ENCODE data around the gene XKR8. TPM values are rescaled to one million over a fixed set of nuclear protein-coding genes. Genes with fewer than 3 reads are reported as not detected.

Gene XKR8
- total RNA-seq, 1 donor from 2014 or later: 15.6 TPM

DNA sequence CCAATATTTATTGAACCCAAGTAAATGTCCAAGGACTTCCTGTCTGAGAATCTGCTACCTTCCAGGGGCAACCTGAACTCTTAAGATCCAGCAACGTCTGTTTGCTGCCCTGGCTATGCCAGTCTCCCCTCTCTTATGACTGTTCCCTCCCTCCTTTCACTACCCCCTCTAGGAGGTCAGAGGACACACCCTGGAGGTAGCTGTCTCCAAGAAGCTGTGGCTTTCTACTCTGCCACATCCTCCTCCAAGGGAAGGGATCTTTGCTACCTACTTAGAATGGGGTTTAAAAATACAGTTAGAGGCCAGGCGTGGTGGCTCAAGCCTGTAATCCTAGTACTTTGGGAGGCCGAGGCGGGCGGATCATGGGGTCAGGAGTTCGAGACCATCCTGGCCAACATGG is 28.6 kb upstream of the XKR8 start:
- H3K27me3 ChIP-seq: no peaks in the 10 kb centered on the region
- H3K9me3 ChIP-seq: no peaks in the 10 kb centered on the region
- no peaks in the 10 kb centered on the region for H3K36me3 ChIP-seq
- H3K4me3 ChIP-seq: no peak overlapping the region
- intact Hi-C loops (cut with DNase I): no loop called here
- DNase-seq (ENCODE audit: low spot score in 2 of 2): no peak
- no peaks in the 10 kb centered on the region for H3K4me1 ChIP-seq
- TF ChIP-seq, protein P1, sequence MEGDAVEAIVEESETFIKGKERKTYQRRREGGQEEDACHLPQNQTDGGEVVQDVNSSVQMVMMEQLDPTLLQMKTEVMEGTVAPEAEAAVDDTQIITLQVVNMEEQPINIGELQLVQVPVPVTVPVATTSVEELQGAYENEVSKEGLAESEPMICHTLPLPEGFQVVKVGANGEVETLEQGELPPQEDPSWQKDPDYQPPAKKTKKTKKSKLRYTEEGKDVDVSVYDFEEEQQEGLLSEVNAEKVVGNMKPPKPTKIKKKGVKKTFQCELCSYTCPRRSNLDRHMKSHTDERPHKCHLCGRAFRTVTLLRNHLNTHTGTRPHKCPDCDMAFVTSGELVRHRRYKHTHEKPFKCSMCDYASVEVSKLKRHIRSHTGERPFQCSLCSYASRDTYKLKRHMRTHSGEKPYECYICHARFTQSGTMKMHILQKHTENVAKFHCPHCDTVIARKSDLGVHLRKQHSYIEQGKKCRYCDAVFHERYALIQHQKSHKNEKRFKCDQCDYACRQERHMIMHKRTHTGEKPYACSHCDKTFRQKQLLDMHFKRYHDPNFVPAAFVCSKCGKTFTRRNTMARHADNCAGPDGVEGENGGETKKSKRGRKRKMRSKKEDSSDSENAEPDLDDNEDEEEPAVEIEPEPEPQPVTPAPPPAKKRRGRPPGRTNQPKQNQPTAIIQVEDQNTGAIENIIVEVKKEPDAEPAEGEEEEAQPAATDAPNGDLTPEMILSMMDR (IDR thresholded peaks at IDR 0.05): no peak
- no peak overlapping the region for H3K27ac ChIP-seq

GRCh38 chr1:27931759-27932158 is 28.0 kb upstream of the XKR8 start:
- H3K4me1 ChIP-seq: no peaks in the 10 kb centered on the region
- no peak overlapping the region for H3K27ac ChIP-seq
- H3K9me3 ChIP-seq: no peaks in the 10 kb centered on the region
- no peak for DNase-seq (ENCODE audit: low spot score in 2 of 2)
- H3K4me3 ChIP-seq: no peak overlapping the region
- TF ChIP-seq, protein P1 (IDR thresholded peaks at IDR 0.05): no peak
- H3K27me3 ChIP-seq: no peaks in the 10 kb centered on the region
- intact Hi-C loops (cut with DNase I): no loop called here
- H3K36me3 ChIP-seq: no peaks in the 10 kb centered on the region

DNA sequence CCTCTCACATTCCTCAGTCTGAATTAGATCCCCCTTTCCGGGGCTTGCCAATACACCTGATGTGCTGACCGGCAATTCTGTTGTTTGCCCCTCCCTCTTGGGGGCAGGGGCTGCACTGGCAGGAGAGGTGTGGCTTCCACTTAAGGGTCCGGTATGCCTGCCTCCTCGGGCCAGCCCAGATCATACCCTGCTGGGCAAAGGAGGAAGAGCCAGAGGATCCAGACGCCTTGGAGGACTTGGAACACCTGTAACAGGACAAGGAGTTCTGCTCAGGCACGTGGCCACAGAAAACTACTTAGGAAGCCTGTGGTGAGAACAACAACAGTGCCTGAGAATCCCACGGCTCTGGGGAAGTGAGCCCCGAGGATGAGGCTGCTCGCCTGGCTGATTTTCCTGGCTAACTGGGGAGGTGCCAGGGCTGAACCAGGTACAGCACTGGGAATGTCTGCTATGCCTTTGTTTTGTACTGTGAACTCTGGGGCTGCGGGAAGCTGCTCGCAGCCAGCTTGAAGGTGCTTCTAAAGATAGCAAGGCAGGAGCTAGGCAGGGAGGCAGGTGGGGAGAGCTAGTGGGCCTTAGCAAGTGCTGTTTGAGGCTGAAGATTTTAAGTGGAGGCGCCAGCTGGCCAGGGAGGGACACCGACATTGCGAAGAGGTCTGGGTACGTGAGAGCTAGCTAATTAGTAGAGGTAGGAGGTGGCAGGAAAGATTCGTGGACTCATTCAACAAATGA is 24.8 kb upstream of the XKR8 start, which contains the start of gene SMPDL3B:
TSS of gene SMPDL3B (plus strand) at position 183 of the 732 bp plus-strand sequence. CDS start at position 367, 184 bp downstream.
- intact Hi-C loops (cut with DNase I): no loop called here
- Histone ChIP-seq H3K4me1 (no peaks in the 10 kb centered on the region), H3K4me3 (peak within 1 kb of the TSS in 1 of 2 donors; percentile 11), H3K27ac (no peak within 1 kb of the TSS), H3K36me3 (no peaks in the 10 kb centered on the region), H3K27me3 (no peaks in the 10 kb centered on the region), H3K9me3 (no peaks in the 10 kb centered on the region)
- TF ChIP-seq, protein P1 (IDR thresholded peaks at IDR 0.05): no peak
- no peak for DNase-seq (ENCODE audit: low spot score in 2 of 2)

GRCh38 chr1:27935721-27936120 is 24.1 kb upstream of the XKR8 start:
- intact Hi-C loops (cut with DNase I): no loop called here
- Histone ChIP-seq H3K4me3 (no peak overlapping the region), H3K27ac (no peak overlapping the region), H3K9me3 (no peaks in the 10 kb centered on the region), H3K4me1 (no peaks in the 10 kb centered on the region), H3K36me3 (no peaks in the 10 kb centered on the region), H3K27me3 (no peaks in the 10 kb centered on the region)
- TF ChIP-seq, protein P1 (IDR thresholded peaks at IDR 0.05): no peak
- no peak for DNase-seq (ENCODE audit: low spot score in 2 of 2)

- Histone ChIP-seq H3K27me3 (no peaks in the 10 kb centered on the region), H3K36me3 (no peaks in the 10 kb centered on the region), H3K4me1 (no peaks in the 10 kb centered on the region), H3K4me3 (no peak overlapping the region), H3K9me3 (no peaks in the 10 kb centered on the region), H3K27ac (no peak overlapping the region)
- intact Hi-C loops (cut with DNase I): no loop called here
- TF ChIP-seq, protein P1 (IDR thresholded peaks at IDR 0.05): no peak
- DNase-seq (ENCODE audit: low spot score in 2 of 2): no peak
Observed at GRCh38 chr1:27936370-27936769, 23.4 kb upstream of the XKR8 start.

Data from ascending aorta (tissue), 2 donors.